Endodermal cell (in vitro differentiated cells): Measurements from ENCODE around the gene ELP1. TPM values are rescaled to one million over a fixed set of nuclear protein-coding genes. Genes with fewer than 3 reads are reported as not detected.

Source experiments
- DNase-seq: peaks from one replicate; pipeline ENCODE4 v3.0.0-alpha.2; 2017
- H3K27ac ChIP-seq: 2 replicates; pipeline ENCODE4 v1.5.1; 2013; ENCODE audit warnings: mild to moderate bottlenecking, low read depth, low read length, moderate library complexity
- H3K27me3 ChIP-seq: 2 replicates; pipeline ENCODE4 v1.6.1; 2013; ENCODE audit warnings: mild to moderate bottlenecking, low read length, moderate library complexity; ENCODE audit not compliant: insufficient read depth, control insufficient read depth, poor library complexity, severe bottlenecking
- H3K36me3 ChIP-seq: 2 replicates; pipeline ENCODE4 v1.7.0; 2013; ENCODE audit warnings: mild to moderate bottlenecking, low read length, moderate library complexity; ENCODE audit not compliant: control insufficient read depth, insufficient read depth
- H3K4me1 ChIP-seq: one replicate; pipeline ENCODE4 v1.7.0; 2013; ENCODE audit warnings: low read length; ENCODE audit not compliant: control insufficient read depth, insufficient read depth
- H3K4me3 ChIP-seq: 2 replicates; pipeline ENCODE4 v1.5.1; 2013; ENCODE audit warnings: mild to moderate bottlenecking, low read length, moderate library complexity
- H3K9ac ChIP-seq: 2 replicates; pipeline ENCODE4 v1.6.1; 2013; ENCODE audit warnings: mild to moderate bottlenecking, low read length, moderate library complexity; ENCODE audit not compliant: poor library complexity, severe bottlenecking; ENCODE audit errors: extremely low read depth
- H3K9me3 ChIP-seq: 2 replicates; pipeline ENCODE4 v1.6.1; 2013; ENCODE audit warnings: mild to moderate bottlenecking, low read length, moderate library complexity; ENCODE audit not compliant: control insufficient read depth
- H3K27ac Mint-ChIP-seq: 2 replicates; pipeline ENCODE4 v1.8.0; 2020; ENCODE audit warnings: mixed read lengths
- H3K27me3 Mint-ChIP-seq: 2 replicates; pipeline ENCODE4 v1.8.0; 2021; ENCODE audit warnings: mild to moderate bottlenecking, mixed read lengths; ENCODE audit not compliant: insufficient read depth
- H3K36me3 Mint-ChIP-seq: 2 replicates; pipeline ENCODE4 v1.8.0; 2020; ENCODE audit warnings: low read depth, mixed read lengths
- H3K4me1 Mint-ChIP-seq: 2 replicates; pipeline ENCODE4 v1.8.0; 2020; ENCODE audit warnings: mixed read lengths
- H3K4me3 Mint-ChIP-seq: 2 replicates; pipeline ENCODE4 v1.8.0; 2020; ENCODE audit warnings: mild to moderate bottlenecking, moderate library complexity, mixed read lengths
- H3K9me3 Mint-ChIP-seq: 2 replicates; pipeline ENCODE4 v1.8.0; 2020; ENCODE audit warnings: mild to moderate bottlenecking, mixed read lengths
- WGBS, 2 experiments: methylation state at CpG; one replicate each; pipeline versions ENCODE4 v1.1.5 to v1.1.7; 2013; ENCODE audit warnings: missing lambda C conversion rate in 2 of 2, mixed read lengths in 1 of 2; ENCODE audit not compliant: insufficient coverage in 1 of 2, insufficient read length in 1 of 2; 5-methylcytosine and 5-hydroxymethylcytosine counted together
- total RNA-seq, 2 donors: library from RNA; stranded (reverse); fragmentation: NEBNext Ultra II Directional in 1 of 2; extraction: Animal tissue kit (Norgen Biotek cat#: 25700) in 1 of 2; gene quantifications; 2 replicates in 1 of 2; 3 replicates in 1 of 2; pipeline ENCODE4 v1.2.1, GENCODE V29; 2021
- TF ChIP-seq, protein P1 (sequence below): fragments of 200-600 bp; sonication (generic); conservative IDR thresholded peaks from 2 replicates; pipeline ENCODE4 v1.5.0; 2021; ENCODE audit warnings: antibody characterized with exemption, mild to moderate bottlenecking

ELP1 gene
- total RNA-seq, 2 donors from 2014 or later = 32.9 to 37.1 TPM

DNA sequence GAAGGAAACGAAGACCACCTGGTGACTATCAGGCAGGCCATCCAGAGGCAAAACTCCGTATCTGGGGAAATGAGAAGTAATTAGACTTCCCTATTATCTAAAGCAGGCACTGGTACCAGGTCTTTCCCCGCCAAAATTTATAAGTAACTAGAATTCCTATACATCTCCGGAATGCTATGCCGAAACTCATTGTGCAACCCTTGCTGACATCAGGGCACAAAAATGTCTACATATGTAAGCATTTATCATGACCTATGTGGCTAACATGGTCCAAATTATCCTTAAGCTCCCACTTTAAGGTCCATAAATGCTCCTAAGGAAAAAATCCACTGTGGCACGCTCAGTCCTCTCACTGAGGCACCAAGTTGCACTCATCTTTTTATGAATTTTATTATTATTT is 95.9 kb downstream of the ELP1 start:
- H3K27me3 Mint-ChIP-seq = no peaks in the 10 kb centered on the region
- Histone ChIP-seq H3K27ac (no peak overlapping the region), H3K36me3 (no peaks in the 10 kb centered on the region), H3K4me1 (no peaks in the 10 kb centered on the region), H3K4me3 (no peak overlapping the region), H3K9ac (no peak overlapping the region), H3K9me3 (no peaks in the 10 kb centered on the region), H3K27me3 (no peaks in the 10 kb centered on the region)
- no peak overlapping the region for H3K4me3 Mint-ChIP-seq
- H3K4me1 Mint-ChIP-seq = peaks cover 7% of the 10 kb centered on the region
- H3K27ac Mint-ChIP-seq = no peak overlapping the region
- WGBS, 2 experiments = 94 to 100% methylated on average over 5 to 6 of the region's 6 CpGs
- DNase-seq = no peak
- H3K9me3 Mint-ChIP-seq = no peaks in the 10 kb centered on the region
- H3K36me3 Mint-ChIP-seq = no peaks in the 10 kb centered on the region
- TF ChIP-seq, protein P1, sequence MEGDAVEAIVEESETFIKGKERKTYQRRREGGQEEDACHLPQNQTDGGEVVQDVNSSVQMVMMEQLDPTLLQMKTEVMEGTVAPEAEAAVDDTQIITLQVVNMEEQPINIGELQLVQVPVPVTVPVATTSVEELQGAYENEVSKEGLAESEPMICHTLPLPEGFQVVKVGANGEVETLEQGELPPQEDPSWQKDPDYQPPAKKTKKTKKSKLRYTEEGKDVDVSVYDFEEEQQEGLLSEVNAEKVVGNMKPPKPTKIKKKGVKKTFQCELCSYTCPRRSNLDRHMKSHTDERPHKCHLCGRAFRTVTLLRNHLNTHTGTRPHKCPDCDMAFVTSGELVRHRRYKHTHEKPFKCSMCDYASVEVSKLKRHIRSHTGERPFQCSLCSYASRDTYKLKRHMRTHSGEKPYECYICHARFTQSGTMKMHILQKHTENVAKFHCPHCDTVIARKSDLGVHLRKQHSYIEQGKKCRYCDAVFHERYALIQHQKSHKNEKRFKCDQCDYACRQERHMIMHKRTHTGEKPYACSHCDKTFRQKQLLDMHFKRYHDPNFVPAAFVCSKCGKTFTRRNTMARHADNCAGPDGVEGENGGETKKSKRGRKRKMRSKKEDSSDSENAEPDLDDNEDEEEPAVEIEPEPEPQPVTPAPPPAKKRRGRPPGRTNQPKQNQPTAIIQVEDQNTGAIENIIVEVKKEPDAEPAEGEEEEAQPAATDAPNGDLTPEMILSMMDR = no peak

DNA sequence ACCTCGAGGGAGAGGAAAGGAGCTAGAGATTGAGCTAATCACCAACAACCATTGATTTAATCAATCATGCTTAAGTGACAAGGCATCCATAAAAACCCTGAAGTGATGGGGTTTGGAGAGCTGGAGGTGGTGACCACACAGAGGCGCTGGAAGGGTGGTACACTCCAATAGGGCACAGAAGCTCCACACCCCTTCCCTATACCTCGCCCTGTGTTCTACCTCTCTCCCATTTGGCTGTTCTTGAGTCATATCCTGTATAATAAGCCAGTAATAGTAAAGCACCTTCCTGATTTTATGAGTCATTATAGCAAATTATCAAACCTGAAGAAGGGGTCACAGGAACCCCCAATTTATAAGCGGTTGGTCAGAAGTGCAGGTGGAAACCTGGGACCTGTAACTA is 96.4 kb downstream of the ELP1 start:
- DNase-seq = no peak
- WGBS, 2 experiments = 91 to 100% methylated on average over 1 to 4 of the region's 4 CpGs
- H3K9me3 Mint-ChIP-seq = no peaks in the 10 kb centered on the region

DNA sequence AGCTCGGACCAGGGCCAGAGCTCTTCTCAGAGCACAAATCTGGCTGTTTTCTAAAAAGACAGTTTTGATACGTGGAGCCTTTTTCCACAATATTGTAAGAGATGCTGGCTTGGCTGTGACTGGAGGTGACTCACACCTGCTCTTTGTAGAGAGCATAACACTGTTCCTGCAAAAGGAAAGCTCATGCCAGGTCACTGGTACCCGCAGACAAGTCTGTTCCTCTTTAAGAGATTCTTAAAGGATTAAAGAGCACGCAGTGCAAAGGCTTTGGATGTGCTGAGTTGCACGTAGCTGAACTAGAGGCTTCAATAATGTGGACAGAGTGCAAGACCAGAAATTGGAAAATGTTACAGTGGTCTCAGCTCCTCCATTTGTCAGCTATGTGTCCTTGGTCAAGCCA is 97.1 kb downstream of the ELP1 start:
- Histone ChIP-seq H3K36me3 (no peaks in the 10 kb centered on the region), H3K9me3 (no peaks in the 10 kb centered on the region), H3K27ac (no peak overlapping the region), H3K9ac (no peak overlapping the region), H3K27me3 (no peaks in the 10 kb centered on the region), H3K4me1 (no peaks in the 10 kb centered on the region), H3K4me3 (no peak overlapping the region)
- no peak for DNase-seq
- TF ChIP-seq, protein P1 = no peak
- peaks cover 7% of the 10 kb centered on the region for H3K4me1 Mint-ChIP-seq
- H3K27ac Mint-ChIP-seq = no peak overlapping the region
- no peaks in the 10 kb centered on the region for H3K9me3 Mint-ChIP-seq
- H3K4me3 Mint-ChIP-seq = no peak overlapping the region
- H3K36me3 Mint-ChIP-seq = no peaks in the 10 kb centered on the region
- 84 to 87% methylated on average over 5 of the region's 5 CpGs for WGBS, 2 experiments
- no peaks in the 10 kb centered on the region for H3K27me3 Mint-ChIP-seq

More for the DNA sequence above, 96.4 kb downstream of the ELP1 start:
- H3K4me1 ChIP-seq = no peaks in the 10 kb centered on the region
- no peak overlapping the region for H3K27ac ChIP-seq
- no peak overlapping the region for H3K27ac Mint-ChIP-seq
- H3K9ac ChIP-seq = no peak overlapping the region
- H3K4me3 Mint-ChIP-seq = no peak overlapping the region
- no peaks in the 10 kb centered on the region for H3K36me3 ChIP-seq
- no peaks in the 10 kb centered on the region for H3K9me3 ChIP-seq
- no peaks in the 10 kb centered on the region for H3K36me3 Mint-ChIP-seq
- no peaks in the 10 kb centered on the region for H3K27me3 ChIP-seq
- TF ChIP-seq, protein P1 = no peak
- no peak overlapping the region for H3K4me3 ChIP-seq
- no peaks in the 10 kb centered on the region for H3K27me3 Mint-ChIP-seq
- H3K4me1 Mint-ChIP-seq = peaks cover 7% of the 10 kb centered on the region
